Activated naive CD8-positive, alpha-beta T cell treated with anti-CD3 and anti-CD28 coated beads for 36 hours (primary cell): ENCODE data around the gene SCUBE2. TPM values are rescaled to one million over a fixed set of nuclear protein-coding genes. Genes with fewer than 3 reads are reported as not detected.

Source experiments
- total RNA-seq, 2 experiments: library from RNA; stranded (reverse); gene quantifications; one replicate each; pipeline ENCODE4 v1.2.3, GENCODE V29; 2021

Gene SCUBE2
- total RNA-seq, 2 experiments from 2014 or later: not detected

Other genes with a start within 250 kb of the SCUBE2 start
- 10 to 100 TPM; 29.1 to 30.7 TPM for gene AKIP1, start 180.4 kb downstream of the SCUBE2 start, total RNA-seq
- not detected for gene C11orf16, start 158.7 kb downstream of the SCUBE2 start, total RNA-seq
- gene ASCL3, start 148.6 kb downstream of the SCUBE2 start, total RNA-seq: not detected
- 10 to 100 TPM; 21.1 to 22.3 TPM for gene TMEM9B, start 127.2 kb downstream of the SCUBE2 start, total RNA-seq
- 1 to 10 TPM in 1 of 2 experiments, under 1 TPM in 1; 0.95 to 1.5 TPM for gene NRIP3, start 87.6 kb downstream of the SCUBE2 start, total RNA-seq
- gene DENND5A, start 173.8 kb upstream of the SCUBE2 start, total RNA-seq: 10 to 100 TPM; 46.5 to 50.9 TPM
- gene TMEM41B, start 223.0 kb upstream of the SCUBE2 start, total RNA-seq: 10 to 100 TPM; 20.1 to 20.5 TPM